H1 (cell line): ENCODE data around the gene ULK1. TPM values are rescaled to one million over a fixed set of nuclear protein-coding genes. Genes with fewer than 3 reads are reported as not detected.

Source experiments
- CTCF ChIA-PET: fragments of 300-600 bp; sonication (Branson Sonifier 250); formaldehyde crosslinking; loops from one replicate; lab custom pipeline; 2021; ENCODE audit not compliant: partially characterized antibody; lab: Charles Lee
- POLR2A ChIA-PET: fragments of 300-600 bp; sonication (Branson Sonifier 250); formaldehyde crosslinking; loops from one replicate; lab custom pipeline; 2021; ENCODE audit warnings: inconsistent platforms; ENCODE audit not compliant: partially characterized antibody; lab: Charles Lee
- DNase-seq, 2 experiments: peaks; one replicate each; pipeline versions ENCODE4 v3.0.0 to v3.0.0-alpha.2; 2010 to 2022; ENCODE audit warnings: low spot score in 2 of 2, low read depth in 1 of 2, mixed read lengths in 1 of 2
- FAIRE-seq: peaks from 2 replicates; lab custom pipeline; 2011; peaks lifted over from hg19 to GRCh38; lab: Jason Lieb, UNC
- H2AFZ ChIP-seq: 2 replicates; pipeline ENCODE4 v1.8.1; 2012; ENCODE audit warnings: low read length, inconsistent platforms
- H2AK5ac ChIP-seq: 2 replicates; pipeline ENCODE4 v1.6.1; 2013; ENCODE audit warnings: low read depth, low read length
- H2BK120ac ChIP-seq: replicated peaks from 2 replicates; pipeline ENCODE3; 2013; ENCODE audit warnings: low read depth, low read length, inconsistent platforms
- H2BK12ac ChIP-seq: 2 replicates; pipeline ENCODE4 v1.6.1; 2013; ENCODE audit warnings: low read depth, low read length
- H2BK15ac ChIP-seq: 2 replicates; pipeline ENCODE4 v1.6.1; 2013; ENCODE audit warnings: low read length
- H2BK20ac ChIP-seq: 2 replicates; pipeline ENCODE4 v1.6.1; 2013; ENCODE audit warnings: low read length
- H2BK5ac ChIP-seq: 2 replicates; pipeline ENCODE4 v1.6.1; 2013; ENCODE audit warnings: low read depth, low read length
- H3K14ac ChIP-seq: 2 replicates; pipeline ENCODE4 v1.6.1; 2013; ENCODE audit warnings: inconsistent platforms; ENCODE audit not compliant: insufficient read length
- H3K18ac ChIP-seq: 2 replicates; pipeline ENCODE4 v1.6.1; 2013; ENCODE audit warnings: low read length; ENCODE audit errors: extremely low read depth
- H3K23ac ChIP-seq: 2 replicates; pipeline ENCODE4 v1.6.1; 2013; ENCODE audit warnings: inconsistent platforms; ENCODE audit not compliant: insufficient read length
- H3K23me2 ChIP-seq: 2 replicates; pipeline ENCODE4 v1.6.1; 2013; ENCODE audit warnings: low read depth, low read length
- H3K27ac ChIP-seq: 2 replicates; pipeline ENCODE4 v1.6.1; 2011; ENCODE audit warnings: low read depth, low read length, inconsistent platforms
- H3K27me3 ChIP-seq, 4 experiments: replicated peaks in 1 of 4; 1 replicate in 1 of 4; 2 replicates in 3 of 4; pipeline versions ENCODE4 v1.6.1 to v1.8.1; 2011 to 2013; ENCODE audit warnings: low read length in 3 of 4, mild to moderate bottlenecking in 3 of 4, inconsistent platforms in 2 of 4, mixed read lengths in 2 of 4, moderate library complexity in 1 of 4; ENCODE audit not compliant: control insufficient read depth in 3 of 4, insufficient read depth in 3 of 4; ENCODE audit errors: extremely low read depth in 1 of 4
- H3K36me3 ChIP-seq, 4 experiments: 2 replicates each; pipeline versions ENCODE4 v1.6.1 to v1.8.1; 2011 to 2013; ENCODE audit warnings: mild to moderate bottlenecking in 4 of 4, low read length in 3 of 4, moderate library complexity in 2 of 4, control low read depth in 1 of 4, inconsistent platforms in 1 of 4; ENCODE audit not compliant: insufficient read depth in 4 of 4, control insufficient read depth in 2 of 4
- H3K4ac ChIP-seq: replicated peaks from 2 replicates; pipeline ENCODE3; 2013; ENCODE audit warnings: low read length, low read depth, mixed read lengths, inconsistent platforms; ENCODE audit not compliant: insufficient read length
- H3K4me1 ChIP-seq, 4 experiments: replicated peaks in 1 of 4; 1 replicate in 1 of 4; 2 replicates in 3 of 4; pipeline versions ENCODE4 v1.6.1 to v1.8.1; 2011 to 2013; ENCODE audit warnings: low read length in 3 of 4, inconsistent platforms in 2 of 4, mixed read lengths in 1 of 4; ENCODE audit not compliant: insufficient read depth in 4 of 4, control insufficient read depth in 3 of 4
- H3K4me2 ChIP-seq, 2 experiments: 2 replicates each; pipeline versions ENCODE4 v1.6.1 to v1.8.1; 2011 to 2013; ENCODE audit warnings: low read depth in 2 of 2, low read length in 2 of 2, control low read depth in 1 of 2, inconsistent platforms in 1 of 2, mild to moderate bottlenecking in 1 of 2; ENCODE audit not compliant: insufficient read depth in 1 of 2
- H3K4me3 ChIP-seq, 4 experiments: fragments of 200-600, 300-600 bp in 1 of 4; sonication (generic), shearing (Covaris generic), sonication (Bioruptor Twin) in 1 of 4; 2 replicates each; pipeline versions ENCODE4 v1.5.1 to v1.8.1; 2011 to 2016; ENCODE audit warnings: low read length in 4 of 4, low read depth in 3 of 4, control low read depth in 2 of 4, inconsistent platforms in 2 of 4, mild to moderate bottlenecking in 2 of 4, mixed read lengths in 1 of 4, moderate library complexity in 1 of 4; ENCODE audit not compliant: insufficient read depth in 2 of 4; ENCODE audit errors: extremely low read depth in 1 of 4
- H3K56ac ChIP-seq: replicated peaks from 2 replicates; pipeline ENCODE3; 2013; ENCODE audit warnings: low read depth, mild to moderate bottlenecking, mixed read lengths, low read length, inconsistent platforms; ENCODE audit not compliant: insufficient read length
- H3K79me1 ChIP-seq: 2 replicates; pipeline ENCODE4 v1.6.1; 2013; ENCODE audit warnings: low read depth, low read length, control low read depth
- H3K79me2 ChIP-seq, 2 experiments: 2 replicates each; pipeline versions ENCODE4 v1.6.1 to v1.8.1; 2012 to 2013; ENCODE audit warnings: low read length in 2 of 2, mild to moderate bottlenecking in 2 of 2, inconsistent platforms in 1 of 2; ENCODE audit not compliant: insufficient read depth in 2 of 2, control insufficient read depth in 1 of 2
- H3K9ac ChIP-seq, 4 experiments: replicated peaks in 1 of 4; 1 replicate in 1 of 4; 2 replicates in 3 of 4; pipeline versions ENCODE4 v1.6.1 to v1.8.1; 2011 to 2013; ENCODE audit warnings: low read depth in 3 of 4, low read length in 3 of 4, control low read depth in 2 of 4, mild to moderate bottlenecking in 2 of 4, moderate library complexity in 2 of 4, inconsistent platforms in 1 of 4; ENCODE audit errors: extremely low read depth in 1 of 4
- H3K9me3 ChIP-seq, 2 experiments: 2 replicates each; pipeline versions ENCODE4 v1.6.1 to v1.8.1; 2012 to 2013; ENCODE audit warnings: mild to moderate bottlenecking in 2 of 2, moderate library complexity in 2 of 2, control low read depth in 1 of 2, inconsistent platforms in 1 of 2, low read depth in 1 of 2, low read length in 1 of 2, mixed read lengths in 1 of 2; ENCODE audit not compliant: insufficient read depth in 2 of 2
- H4K20me1 ChIP-seq, 2 experiments: replicated peaks in 1 of 2; 2 replicates each; pipeline versions ENCODE3 to v1.8.1; 2011 to 2013; ENCODE audit warnings: inconsistent platforms in 2 of 2, low read length in 2 of 2, mild to moderate bottlenecking in 1 of 2; ENCODE audit not compliant: insufficient read depth in 2 of 2, control insufficient read depth in 1 of 2
- H4K5ac ChIP-seq: 2 replicates; pipeline ENCODE4 v1.6.1; 2013; ENCODE audit warnings: low read length, low read depth, mixed read lengths, inconsistent platforms; ENCODE audit not compliant: insufficient read length
- H4K8ac ChIP-seq: 2 replicates; pipeline ENCODE4 v1.8.0; 2013; ENCODE audit warnings: mild to moderate bottlenecking, moderate library complexity, low read length, inconsistent platforms; ENCODE audit not compliant: insufficient read depth; ENCODE audit errors: extremely low read depth
- H4K91ac ChIP-seq: replicated peaks from 2 replicates; pipeline ENCODE3; 2013; ENCODE audit warnings: low read length, mixed read lengths, inconsistent platforms; ENCODE audit not compliant: insufficient read length
- NANOG ChIP-seq: IDR thresholded peaks from 2 replicates; pipeline ENCODE4 v1.6.1; 2011; ENCODE audit warnings: low read length, low read depth, mild to moderate bottlenecking, inconsistent platforms; ENCODE audit not compliant: insufficient read depth, poor library complexity, severe bottlenecking
- RAD21 ChIP-seq, 2 experiments: IDR thresholded peaks in 1 of 2; conservative IDR thresholded peaks in 1 of 2; 2 replicates each; pipeline ENCODE4 v1.6.1; 2011; ENCODE audit warnings: low read depth in 2 of 2, low read length in 2 of 2, improper control_type of control experiment in 1 of 2, inconsistent platforms in 1 of 2, mild to moderate bottlenecking in 1 of 2, moderate library complexity in 1 of 2
- SIN3A ChIP-seq, 2 experiments: IDR thresholded peaks in 1 of 2; conservative IDR thresholded peaks in 1 of 2; 2 replicates each; pipeline ENCODE4 v1.6.1; 2011 to 2012; ENCODE audit warnings: low read length in 2 of 2, improper control_type of control experiment in 1 of 2, low read depth in 1 of 2, mild to moderate bottlenecking in 1 of 2
- SP4 ChIP-seq: IDR thresholded peaks from 2 replicates; pipeline ENCODE4 v1.6.1; 2012; ENCODE audit warnings: low read length, inconsistent platforms
- TAF7 ChIP-seq: optimal IDR thresholded peaks from 2 replicates; pipeline ENCODE3; 2011; ENCODE audit warnings: low read depth, mild to moderate bottlenecking, inconsistent platforms, low read length, moderate library complexity, borderline replicate concordance
- TCF12 ChIP-seq: IDR thresholded peaks from 2 replicates; pipeline ENCODE4 v1.6.1; 2011; ENCODE audit warnings: low read depth, mild to moderate bottlenecking, low read length
- YY1 ChIP-seq: IDR thresholded peaks from 2 replicates; pipeline ENCODE4 v1.6.1; 2011; ENCODE audit warnings: low read depth, mild to moderate bottlenecking, low read length
- WGBS, 2 experiments: shearing (Covaris generic) in 1 of 2; methylation state at CpG; one replicate each; pipeline versions ENCODE4 v1.1.6 to v1.1.7; 2013 to 2015; ENCODE audit warnings: low lambda C conversion rate in 2 of 2, mixed read lengths in 2 of 2, inconsistent platforms in 1 of 2, low coverage in 1 of 2, missing lambda C conversion rate in 1 of 2; ENCODE audit not compliant: insufficient replicate concordance in 2 of 2, insufficient coverage in 1 of 2, insufficient read length in 1 of 2; ENCODE audit errors: extremely low coverage in 1 of 2, missing lambda C conversion rate in 1 of 2; 5-methylcytosine and 5-hydroxymethylcytosine counted together
- polyA plus RNA-seq, 7 experiments: library from polyadenylated mRNA; depleted of rRNA in 3 of 7; stranded (reverse) in 5 of 7; unstranded in 2 of 7; fragments of >200 nt in 5 of 7; fragments of 200-250 nt in 2 of 7; gene quantifications; 1 replicate in 5 of 7; 2 replicates in 1 of 7; 4 replicates in 1 of 7; pipeline versions ENCODE4 v1.2.1 to v1.2.3, GENCODE V29; 2011 to 2013; ENCODE audit warnings: missing spikeins in 2 of 7, mixed read lengths in 2 of 7
- total RNA-seq: library from RNA; stranded (reverse); fragmentation: NEBNext Ultra II Directional; extraction: Animal tissue kit (Norgen Biotek cat#: 25700); gene quantifications from 2 replicates; pipeline ENCODE4 v1.2.1, GENCODE V29; 2021
- TF ChIP-seq, protein P1 (sequence below): IDR thresholded peaks from 2 replicates; pipeline ENCODE4 v1.6.1; 2011; ENCODE audit warnings: low read depth, mild to moderate bottlenecking, low read length; ENCODE audit not compliant: insufficient read depth
- TF ChIP-seq, protein P2 (sequence below): IDR thresholded peaks from 2 replicates; pipeline ENCODE4 v1.6.1; 2012; ENCODE audit warnings: inconsistent platforms

Gene ULK1
- total and polyA plus RNA-seq, 2 of the 8 experiments (the other 6 are each of a cell fraction or from before 2014, with no cell fraction given) = 13.0 to 44.1 TPM

DNA sequence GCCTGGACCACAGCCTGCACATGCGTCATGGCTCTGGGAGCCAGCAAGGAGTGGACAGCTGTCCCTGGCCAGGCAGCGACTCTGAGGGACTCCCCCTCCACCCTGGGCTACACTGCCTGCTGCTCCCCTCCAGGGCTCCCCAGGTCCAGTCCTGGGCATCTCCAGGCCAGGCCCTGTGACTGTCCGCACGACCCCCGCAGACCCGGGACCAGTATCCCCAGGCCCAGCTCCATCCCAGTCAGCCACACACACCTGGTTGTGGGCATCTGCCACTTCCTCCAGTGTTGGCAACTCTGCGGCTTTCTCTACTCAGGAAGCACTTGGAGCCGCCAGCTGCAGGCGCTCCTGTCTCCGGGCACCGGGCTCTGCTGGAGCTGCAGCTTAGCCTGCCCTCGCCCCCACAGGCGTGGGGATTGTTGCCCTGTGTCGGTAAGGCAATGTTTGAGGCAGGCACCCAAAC, 2.4 kb downstream of the ULK1 start:
- Histone ChIP-seq H3K27ac (peak overlapping the region; percentile 70; the same call in 1 of the 2 replicates), H3K9ac (peak overlapping the region in 2 of 4 experiments; percentile 30 to 75; a peak in 3 of 7 replicates), H3K56ac (no peak overlapping the region), H4K8ac (no peak overlapping the region), H3K9me3 (no peaks in the 10 kb centered on the region), H3K4ac (no peak overlapping the region), H3K79me2 (peaks cover 0 to 39% of the 10 kb centered on the region in 2 experiments; a peak in 1 of 4 replicates), H3K4me2 (peak overlapping the region; percentile 85 to 99), H2BK20ac (no peak overlapping the region), H3K27me3 (no peaks in the 10 kb centered on the region), H2BK5ac (peak overlapping the region; percentile 83), H3K14ac (no peak overlapping the region), H3K4me1 (peaks cover 0 to 16% (median 15%) of the 10 kb centered on the region in 4 experiments; a peak in 6 of 7 replicates), H3K23ac (no peak overlapping the region), H2BK12ac (peak overlapping the region; percentile 70), H3K18ac (no peak overlapping the region), H2AFZ (no peak overlapping the region), H4K20me1 (peaks cover 16 to 22% of the 10 kb centered on the region in 2 experiments), H2BK15ac (0 out of 2 replicates have a peak overlapping the region, but pooled peaks have one; percentile 4), H3K79me1 (peaks cover 8% of the 10 kb centered on the region), H2AK5ac (no peak overlapping the region), H3K36me3 (peaks cover 0 to 7% (median 3%) of the 10 kb centered on the region in 4 experiments; a peak in 3 of 8 replicates), H4K5ac (no peak overlapping the region), H2BK120ac (no peak overlapping the region), H3K4me3 (peak overlapping the region in 2 of 4 experiments; percentile 50 to 75; a peak in 3 of 8 replicates), H3K23me2 (peaks cover 9% of the 10 kb centered on the region; the same call in 1 of the 2 replicates), H4K91ac (no peak overlapping the region)
- 89% methylated on average over 14 of the region's 14 CpGs; no CpG with 5 or more reads in 1 of the 2 experiments for WGBS, 2 experiments
- peak in 1 of 2 experiments; percentile 43 for DNase-seq
- no peak for FAIRE-seq
- ChIA-PET POLR2A (interaction anchor here (0.7 to 2.6 kb wide), 10 partner anchors 9 to 237 kb away, joined by 3 to 10 read pairs (median 4); partner anchors contain the start of gene PUS1), CTCF (interaction anchor here (1.1 kb wide), 1 partner anchor 16 kb away, joined by 3 read pairs; no protein-coding TSS in a partner anchor)
- TF ChIP-seq TCF12 = no peak
- TF ChIP-seq SP4 = no peak
- TF ChIP-seq, protein P1, sequence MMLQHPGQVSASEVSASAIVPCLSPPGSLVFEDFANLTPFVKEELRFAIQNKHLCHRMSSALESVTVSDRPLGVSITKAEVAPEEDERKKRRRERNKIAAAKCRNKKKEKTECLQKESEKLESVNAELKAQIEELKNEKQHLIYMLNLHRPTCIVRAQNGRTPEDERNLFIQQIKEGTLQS = no peak
- TF ChIP-seq YY1 = no peak
- TF ChIP-seq SIN3A (conservative IDR thresholded peaks at IDR 0.05 in 1 of 2, IDR thresholded peaks at IDR 0.05 in 1 of 2; ENCODE audit: low read depth in 1 of 2, low read length in 2 of 2) = no peak
- TF ChIP-seq, protein P2, sequence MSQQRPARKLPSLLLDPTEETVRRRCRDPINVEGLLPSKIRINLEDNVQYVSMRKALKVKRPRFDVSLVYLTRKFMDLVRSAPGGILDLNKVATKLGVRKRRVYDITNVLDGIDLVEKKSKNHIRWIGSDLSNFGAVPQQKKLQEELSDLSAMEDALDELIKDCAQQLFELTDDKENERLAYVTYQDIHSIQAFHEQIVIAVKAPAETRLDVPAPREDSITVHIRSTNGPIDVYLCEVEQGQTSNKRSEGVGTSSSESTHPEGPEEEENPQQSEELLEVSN = no peak
- no peak for TF ChIP-seq NANOG
- TF ChIP-seq TAF7 = no peak
- TF ChIP-seq RAD21 (IDR thresholded peaks at IDR 0.05 in 1 of 2, conservative IDR thresholded peaks at IDR 0.05 in 1 of 2; ENCODE audit: low read depth in 2 of 2, low read length in 2 of 2) = no peak
